ENCODE data around the gene APBA1. TPM values are rescaled to one million over a fixed set of nuclear protein-coding genes. Genes with fewer than 3 reads are reported as not detected.

Gene APBA1
- total RNA-seq, 1 donor from 2014 or later, result under 0.01 TPM

DNA sequence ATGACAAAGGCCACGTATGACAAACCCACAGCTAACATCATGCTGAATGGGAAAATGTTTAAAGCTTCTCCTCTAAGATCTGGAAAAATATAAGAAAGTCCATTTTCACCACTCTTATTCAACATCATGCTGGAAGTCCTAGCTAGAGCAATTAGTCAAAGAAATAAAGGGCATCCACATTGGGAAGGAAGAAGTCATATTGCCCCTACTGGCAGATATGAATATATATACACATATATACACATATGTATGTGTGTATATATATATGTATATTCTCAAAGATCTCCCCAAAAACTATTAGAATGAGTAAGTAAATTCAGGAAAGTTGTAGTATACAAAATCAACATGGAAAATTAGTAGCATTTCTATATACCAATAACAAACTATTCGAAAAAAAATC is 17.1 kb downstream of the APBA1 start:
- Histone ChIP-seq H3K27me3 (ENCODE audit: control insufficient read depth, insufficient read depth, low read length) (no peaks in the 10 kb centered on the region), H3K36me3 (ENCODE audit: control insufficient read depth, insufficient read depth, low read length) (no peaks in the 10 kb centered on the region), H3K4me3 (ENCODE audit: low read depth, low read length) (no peak overlapping the region)
- DNase-seq (ENCODE audit: low read depth) (no peak), FAIRE-seq (no peak)
- TF ChIP-seq, protein P1, sequence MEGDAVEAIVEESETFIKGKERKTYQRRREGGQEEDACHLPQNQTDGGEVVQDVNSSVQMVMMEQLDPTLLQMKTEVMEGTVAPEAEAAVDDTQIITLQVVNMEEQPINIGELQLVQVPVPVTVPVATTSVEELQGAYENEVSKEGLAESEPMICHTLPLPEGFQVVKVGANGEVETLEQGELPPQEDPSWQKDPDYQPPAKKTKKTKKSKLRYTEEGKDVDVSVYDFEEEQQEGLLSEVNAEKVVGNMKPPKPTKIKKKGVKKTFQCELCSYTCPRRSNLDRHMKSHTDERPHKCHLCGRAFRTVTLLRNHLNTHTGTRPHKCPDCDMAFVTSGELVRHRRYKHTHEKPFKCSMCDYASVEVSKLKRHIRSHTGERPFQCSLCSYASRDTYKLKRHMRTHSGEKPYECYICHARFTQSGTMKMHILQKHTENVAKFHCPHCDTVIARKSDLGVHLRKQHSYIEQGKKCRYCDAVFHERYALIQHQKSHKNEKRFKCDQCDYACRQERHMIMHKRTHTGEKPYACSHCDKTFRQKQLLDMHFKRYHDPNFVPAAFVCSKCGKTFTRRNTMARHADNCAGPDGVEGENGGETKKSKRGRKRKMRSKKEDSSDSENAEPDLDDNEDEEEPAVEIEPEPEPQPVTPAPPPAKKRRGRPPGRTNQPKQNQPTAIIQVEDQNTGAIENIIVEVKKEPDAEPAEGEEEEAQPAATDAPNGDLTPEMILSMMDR (IDR thresholded peaks at IDR 0.05; ENCODE audit: insufficient read depth, low read length, severe bottlenecking), result no peak

DNA sequence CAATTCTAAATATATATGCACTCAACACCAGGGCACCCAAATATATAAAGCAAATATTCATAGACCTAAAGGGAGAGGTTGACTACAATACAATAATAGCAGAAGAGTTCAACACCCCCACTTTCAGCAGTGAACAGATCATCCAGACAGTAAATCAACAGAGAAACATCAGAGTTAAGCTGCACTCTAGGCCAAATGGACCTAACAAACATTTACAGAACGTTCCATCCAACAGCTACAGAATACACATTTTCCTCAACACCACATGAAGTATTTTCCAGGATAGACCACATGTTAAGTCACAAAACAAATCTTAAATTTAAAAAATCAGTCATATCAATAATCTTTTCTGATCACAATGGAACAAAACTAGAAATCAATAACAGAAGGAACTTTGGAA is 18.9 kb downstream of the APBA1 start:
- FAIRE-seq, result no peak
- DNase-seq (ENCODE audit: low read depth), result no peak
- Histone ChIP-seq H3K27me3 (ENCODE audit: control insufficient read depth, insufficient read depth, low read length) (no peaks in the 10 kb centered on the region), H3K4me3 (ENCODE audit: low read depth, low read length) (no peak overlapping the region), H3K36me3 (ENCODE audit: control insufficient read depth, insufficient read depth, low read length) (no peaks in the 10 kb centered on the region)
- TF ChIP-seq, protein P1 (IDR thresholded peaks at IDR 0.05; ENCODE audit: insufficient read depth, low read length, severe bottlenecking), result no peak

DNA sequence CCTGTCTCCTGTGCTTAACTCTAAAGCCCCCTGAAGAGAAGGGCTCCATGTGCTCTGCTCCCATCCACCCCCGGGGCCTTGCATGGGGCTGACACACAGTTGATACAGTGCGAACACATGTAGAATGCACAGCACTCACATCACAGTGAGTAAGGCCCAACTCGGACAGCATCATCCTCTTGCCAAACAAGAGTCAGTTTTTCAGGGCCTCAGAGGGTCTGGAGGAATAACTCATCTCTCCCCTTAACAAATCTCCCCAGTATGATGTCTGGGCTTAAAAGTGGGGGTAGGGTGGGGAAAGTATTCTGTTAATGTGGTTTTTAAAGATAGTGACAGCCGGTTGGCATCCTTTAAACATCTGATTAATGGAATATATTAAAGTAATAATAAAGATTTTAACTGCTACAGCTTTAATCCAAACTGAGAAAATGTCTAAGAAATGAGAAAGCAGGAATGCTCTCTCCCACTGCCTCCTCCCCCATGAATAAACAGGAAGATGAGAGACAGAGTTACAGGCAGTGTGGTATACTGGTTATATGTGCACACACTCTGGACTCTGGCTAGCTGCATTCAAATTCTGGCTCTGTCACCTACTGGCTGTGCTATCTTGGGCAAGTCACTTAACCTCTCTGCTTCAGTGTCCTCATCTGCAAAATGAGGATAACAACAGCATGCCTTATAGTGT is 22.5 kb downstream of the APBA1 start:
- FAIRE-seq, result no peak
- DNase-seq (ENCODE audit: low read depth), result no peak
- no peak overlapping the region for H3K4me3 ChIP-seq (ENCODE audit: low read depth, low read length)
- no peaks in the 10 kb centered on the region for H3K27me3 ChIP-seq (ENCODE audit: control insufficient read depth, insufficient read depth, low read length)
- no peaks in the 10 kb centered on the region for H3K36me3 ChIP-seq (ENCODE audit: control insufficient read depth, insufficient read depth, low read length)
- TF ChIP-seq, protein P1 (IDR thresholded peaks at IDR 0.05; ENCODE audit: insufficient read depth, low read length, severe bottlenecking), result no peak

- DNase-seq (ENCODE audit: low read depth), result no peak
- H3K27me3 ChIP-seq (ENCODE audit: control insufficient read depth, insufficient read depth, low read length), result peaks cover 1% of the 10 kb centered on the region
- no peak for FAIRE-seq
- TF ChIP-seq, protein P1 (IDR thresholded peaks at IDR 0.05; ENCODE audit: insufficient read depth, low read length, severe bottlenecking), result no peak
- H3K4me3 ChIP-seq (ENCODE audit: low read depth, low read length), result no peak overlapping the region
- H3K36me3 ChIP-seq (ENCODE audit: control insufficient read depth, insufficient read depth, low read length), result no peaks in the 10 kb centered on the region
Measured at GRCh38 chr9:69647804-69648203, 24.4 kb downstream of the APBA1 start.

- TF ChIP-seq, protein P1 (IDR thresholded peaks at IDR 0.05; ENCODE audit: insufficient read depth, low read length, severe bottlenecking), result no peak
Measured at GRCh38 chr9:69646810-69647209, 25.4 kb downstream of the APBA1 start.

DNA sequence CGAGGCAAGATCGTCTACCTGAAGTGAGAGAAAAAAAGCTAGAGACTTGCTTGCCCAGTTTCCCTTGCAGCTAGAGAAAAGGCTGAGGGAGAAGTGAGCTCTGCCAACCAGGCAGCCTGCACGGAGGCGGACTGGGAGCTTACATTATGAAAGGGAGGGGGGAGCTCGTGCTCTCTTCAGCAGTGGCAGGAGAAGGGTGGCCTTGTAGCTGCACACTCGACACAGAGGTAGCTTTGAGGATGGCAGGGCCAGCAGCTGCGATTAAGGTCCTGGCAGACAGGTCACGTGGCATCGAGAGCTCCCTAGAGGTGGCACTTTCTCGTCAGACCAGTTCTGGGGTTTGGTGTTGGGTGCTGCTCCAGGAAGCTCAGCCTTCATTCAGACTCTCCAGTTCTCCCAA is 26.7 kb downstream of the APBA1 start:
- peaks cover 1% of the 10 kb centered on the region for H3K27me3 ChIP-seq (ENCODE audit: control insufficient read depth, insufficient read depth, low read length)
- peak; percentile 59 for DNase-seq (ENCODE audit: low read depth)
- no peak overlapping the region for H3K4me3 ChIP-seq (ENCODE audit: low read depth, low read length)
- H3K36me3 ChIP-seq (ENCODE audit: control insufficient read depth, insufficient read depth, low read length), result no peaks in the 10 kb centered on the region
- no peak for FAIRE-seq
- TF ChIP-seq, protein P1 (IDR thresholded peaks at IDR 0.05; ENCODE audit: insufficient read depth, low read length, severe bottlenecking), result no peak

More at GRCh38 chr9:69646810-69647209, 25.4 kb downstream of the APBA1 start:
- peaks cover 1% of the 10 kb centered on the region for H3K27me3 ChIP-seq (ENCODE audit: control insufficient read depth, insufficient read depth, low read length)
- no peak overlapping the region for H3K4me3 ChIP-seq (ENCODE audit: low read depth, low read length)
- no peaks in the 10 kb centered on the region for H3K36me3 ChIP-seq (ENCODE audit: control insufficient read depth, insufficient read depth, low read length)
- DNase-seq (ENCODE audit: low read depth) (no peak), FAIRE-seq (no peak)

Measured in bronchial epithelial cell (primary cell).